Measurements from ENCODE around the gene RALGAPA2. TPM values are rescaled to one million over a fixed set of nuclear protein-coding genes. Genes with fewer than 3 reads are reported as not detected.

Gene RALGAPA2
- total RNA-seq, 1 experiment from 2014 or later = 18.2 TPM

GRCh38 chr20:20692587-20692986 lies 19.9 kb downstream of the RALGAPA2 start (continued):
- TF ChIP-seq, protein P1, sequence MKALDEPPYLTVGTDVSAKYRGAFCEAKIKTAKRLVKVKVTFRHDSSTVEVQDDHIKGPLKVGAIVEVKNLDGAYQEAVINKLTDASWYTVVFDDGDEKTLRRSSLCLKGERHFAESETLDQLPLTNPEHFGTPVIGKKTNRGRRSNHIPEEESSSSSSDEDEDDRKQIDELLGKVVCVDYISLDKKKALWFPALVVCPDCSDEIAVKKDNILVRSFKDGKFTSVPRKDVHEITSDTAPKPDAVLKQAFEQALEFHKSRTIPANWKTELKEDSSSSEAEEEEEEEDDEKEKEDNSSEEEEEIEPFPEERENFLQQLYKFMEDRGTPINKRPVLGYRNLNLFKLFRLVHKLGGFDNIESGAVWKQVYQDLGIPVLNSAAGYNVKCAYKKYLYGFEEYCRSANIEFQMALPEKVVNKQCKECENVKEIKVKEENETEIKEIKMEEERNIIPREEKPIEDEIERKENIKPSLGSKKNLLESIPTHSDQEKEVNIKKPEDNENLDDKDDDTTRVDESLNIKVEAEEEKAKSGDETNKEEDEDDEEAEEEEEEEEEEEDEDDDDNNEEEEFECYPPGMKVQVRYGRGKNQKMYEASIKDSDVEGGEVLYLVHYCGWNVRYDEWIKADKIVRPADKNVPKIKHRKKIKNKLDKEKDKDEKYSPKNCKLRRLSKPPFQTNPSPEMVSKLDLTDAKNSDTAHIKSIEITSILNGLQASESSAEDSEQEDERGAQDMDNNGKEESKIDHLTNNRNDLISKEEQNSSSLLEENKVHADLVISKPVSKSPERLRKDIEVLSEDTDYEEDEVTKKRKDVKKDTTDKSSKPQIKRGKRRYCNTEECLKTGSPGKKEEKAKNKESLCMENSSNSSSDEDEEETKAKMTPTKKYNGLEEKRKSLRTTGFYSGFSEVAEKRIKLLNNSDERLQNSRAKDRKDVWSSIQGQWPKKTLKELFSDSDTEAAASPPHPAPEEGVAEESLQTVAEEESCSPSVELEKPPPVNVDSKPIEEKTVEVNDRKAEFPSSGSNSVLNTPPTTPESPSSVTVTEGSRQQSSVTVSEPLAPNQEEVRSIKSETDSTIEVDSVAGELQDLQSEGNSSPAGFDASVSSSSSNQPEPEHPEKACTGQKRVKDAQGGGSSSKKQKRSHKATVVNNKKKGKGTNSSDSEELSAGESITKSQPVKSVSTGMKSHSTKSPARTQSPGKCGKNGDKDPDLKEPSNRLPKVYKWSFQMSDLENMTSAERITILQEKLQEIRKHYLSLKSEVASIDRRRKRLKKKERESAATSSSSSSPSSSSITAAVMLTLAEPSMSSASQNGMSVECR (CRISPR knock-in tag; IDR thresholded peaks at IDR 0.05; ENCODE audit: borderline replicate concordance) = no peak
- TF ChIP-seq SP1 (CRISPR knock-in tag; conservative IDR thresholded peaks at IDR 0.05) = no peak

DNA sequence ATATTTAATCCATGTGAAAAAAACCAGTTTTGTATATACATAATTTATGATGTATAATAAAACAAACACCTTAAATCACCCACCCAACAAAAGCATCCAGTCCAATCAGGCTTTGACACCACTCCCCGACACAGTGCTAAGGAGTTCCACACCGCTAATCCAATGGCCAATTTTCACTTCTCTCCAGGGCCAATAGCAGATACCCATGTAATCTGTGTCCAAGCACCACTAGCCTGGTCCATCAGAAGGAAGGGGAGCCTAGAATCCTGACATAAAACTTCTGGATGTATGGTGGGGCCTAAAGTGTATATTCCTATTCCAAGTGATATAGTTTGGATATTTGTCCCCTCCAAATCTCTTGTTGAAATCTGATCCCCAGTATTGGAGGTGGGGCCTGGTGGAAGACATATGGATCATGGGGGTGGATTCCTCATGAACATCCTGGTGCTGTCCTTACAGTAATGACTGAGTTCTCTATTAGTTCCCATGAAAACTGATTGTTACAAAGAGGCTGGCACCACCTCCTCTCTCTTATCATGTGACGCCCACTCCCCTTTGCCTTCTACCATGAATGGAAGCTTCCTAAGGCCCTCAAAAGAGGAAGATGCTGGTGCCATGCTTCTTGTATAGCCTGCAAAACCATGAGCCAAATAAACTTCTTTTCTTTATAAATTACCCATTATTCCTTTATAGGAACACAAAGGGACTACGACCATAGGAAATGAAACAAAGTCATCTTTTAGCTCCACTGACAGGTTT lies 20.8 kb downstream of the RALGAPA2 start:
- no peaks in the 10 kb centered on the region for H3K27me3 Mint-ChIP-seq (ENCODE audit: low read depth)
- ChIA-PET CTCF (no interaction called here), POLR2A (no interaction called here)
- no peak overlapping the region for H3K27ac Mint-ChIP-seq
- H3K36me3 Mint-ChIP-seq = no peaks in the 10 kb centered on the region
- TF ChIP-seq STAT6 (CRISPR knock-in tag; conservative IDR thresholded peaks at IDR 0.05; ENCODE audit: low read depth) (no peak), ZNF423 (CRISPR knock-in tag; IDR thresholded peaks at IDR 0.05) (no peak), PRRX2 (CRISPR knock-in tag; IDR thresholded peaks at IDR 0.05) (no peak), TCF7 (CRISPR knock-in tag; IDR thresholded peaks at IDR 0.05; ENCODE audit: low read depth) (no peak), FOXP1 (CRISPR knock-in tag; IDR thresholded peaks at IDR 0.05; ENCODE audit: borderline replicate concordance) (no peak)
- TF ChIP-seq, protein P2, sequence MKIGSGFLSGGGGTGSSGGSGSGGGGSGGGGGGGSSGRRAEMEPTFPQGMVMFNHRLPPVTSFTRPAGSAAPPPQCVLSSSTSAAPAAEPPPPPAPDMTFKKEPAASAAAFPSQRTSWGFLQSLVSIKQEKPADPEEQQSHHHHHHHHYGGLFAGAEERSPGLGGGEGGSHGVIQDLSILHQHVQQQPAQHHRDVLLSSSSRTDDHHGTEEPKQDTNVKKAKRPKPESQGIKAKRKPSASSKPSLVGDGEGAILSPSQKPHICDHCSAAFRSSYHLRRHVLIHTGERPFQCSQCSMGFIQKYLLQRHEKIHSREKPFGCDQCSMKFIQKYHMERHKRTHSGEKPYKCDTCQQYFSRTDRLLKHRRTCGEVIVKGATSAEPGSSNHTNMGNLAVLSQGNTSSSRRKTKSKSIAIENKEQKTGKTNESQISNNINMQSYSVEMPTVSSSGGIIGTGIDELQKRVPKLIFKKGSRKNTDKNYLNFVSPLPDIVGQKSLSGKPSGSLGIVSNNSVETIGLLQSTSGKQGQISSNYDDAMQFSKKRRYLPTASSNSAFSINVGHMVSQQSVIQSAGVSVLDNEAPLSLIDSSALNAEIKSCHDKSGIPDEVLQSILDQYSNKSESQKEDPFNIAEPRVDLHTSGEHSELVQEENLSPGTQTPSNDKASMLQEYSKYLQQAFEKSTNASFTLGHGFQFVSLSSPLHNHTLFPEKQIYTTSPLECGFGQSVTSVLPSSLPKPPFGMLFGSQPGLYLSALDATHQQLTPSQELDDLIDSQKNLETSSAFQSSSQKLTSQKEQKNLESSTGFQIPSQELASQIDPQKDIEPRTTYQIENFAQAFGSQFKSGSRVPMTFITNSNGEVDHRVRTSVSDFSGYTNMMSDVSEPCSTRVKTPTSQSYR (CRISPR knock-in tag; IDR thresholded peaks at IDR 0.05) = no peak
- no peaks in the 10 kb centered on the region for H3K9me3 Mint-ChIP-seq
- ATAC-seq = no peak
- peaks cover 12% of the 10 kb centered on the region for H3K4me1 Mint-ChIP-seq
- DNase-seq (ENCODE audit: low spot score) = no peak
- no peak overlapping the region for H3K4me3 Mint-ChIP-seq

- no peak for ATAC-seq
- Mint-ChIP-seq H3K4me1 (peaks cover 12% of the 10 kb centered on the region), H3K36me3 (no peaks in the 10 kb centered on the region)
- TF ChIP-seq, protein P3, sequence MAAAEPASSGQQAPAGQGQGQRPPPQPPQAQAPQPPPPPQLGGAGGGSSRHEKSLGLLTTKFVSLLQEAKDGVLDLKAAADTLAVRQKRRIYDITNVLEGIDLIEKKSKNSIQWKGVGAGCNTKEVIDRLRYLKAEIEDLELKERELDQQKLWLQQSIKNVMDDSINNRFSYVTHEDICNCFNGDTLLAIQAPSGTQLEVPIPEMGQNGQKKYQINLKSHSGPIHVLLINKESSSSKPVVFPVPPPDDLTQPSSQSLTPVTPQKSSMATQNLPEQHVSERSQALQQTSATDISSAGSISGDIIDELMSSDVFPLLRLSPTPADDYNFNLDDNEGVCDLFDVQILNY (CRISPR knock-in tag; IDR thresholded peaks at IDR 0.05) = no peak
- TF ChIP-seq, protein P4, sequence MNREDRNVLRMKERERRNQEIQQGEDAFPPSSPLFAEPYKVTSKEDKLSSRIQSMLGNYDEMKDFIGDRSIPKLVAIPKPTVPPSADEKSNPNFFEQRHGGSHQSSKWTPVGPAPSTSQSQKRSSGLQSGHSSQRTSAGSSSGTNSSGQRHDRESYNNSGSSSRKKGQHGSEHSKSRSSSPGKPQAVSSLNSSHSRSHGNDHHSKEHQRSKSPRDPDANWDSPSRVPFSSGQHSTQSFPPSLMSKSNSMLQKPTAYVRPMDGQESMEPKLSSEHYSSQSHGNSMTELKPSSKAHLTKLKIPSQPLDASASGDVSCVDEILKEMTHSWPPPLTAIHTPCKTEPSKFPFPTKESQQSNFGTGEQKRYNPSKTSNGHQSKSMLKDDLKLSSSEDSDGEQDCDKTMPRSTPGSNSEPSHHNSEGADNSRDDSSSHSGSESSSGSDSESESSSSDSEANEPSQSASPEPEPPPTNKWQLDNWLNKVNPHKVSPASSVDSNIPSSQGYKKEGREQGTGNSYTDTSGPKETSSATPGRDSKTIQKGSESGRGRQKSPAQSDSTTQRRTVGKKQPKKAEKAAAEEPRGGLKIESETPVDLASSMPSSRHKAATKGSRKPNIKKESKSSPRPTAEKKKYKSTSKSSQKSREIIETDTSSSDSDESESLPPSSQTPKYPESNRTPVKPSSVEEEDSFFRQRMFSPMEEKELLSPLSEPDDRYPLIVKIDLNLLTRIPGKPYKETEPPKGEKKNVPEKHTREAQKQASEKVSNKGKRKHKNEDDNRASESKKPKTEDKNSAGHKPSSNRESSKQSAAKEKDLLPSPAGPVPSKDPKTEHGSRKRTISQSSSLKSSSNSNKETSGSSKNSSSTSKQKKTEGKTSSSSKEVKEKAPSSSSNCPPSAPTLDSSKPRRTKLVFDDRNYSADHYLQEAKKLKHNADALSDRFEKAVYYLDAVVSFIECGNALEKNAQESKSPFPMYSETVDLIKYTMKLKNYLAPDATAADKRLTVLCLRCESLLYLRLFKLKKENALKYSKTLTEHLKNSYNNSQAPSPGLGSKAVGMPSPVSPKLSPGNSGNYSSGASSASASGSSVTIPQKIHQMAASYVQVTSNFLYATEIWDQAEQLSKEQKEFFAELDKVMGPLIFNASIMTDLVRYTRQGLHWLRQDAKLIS (CRISPR knock-in tag; IDR thresholded peaks at IDR 0.05; ENCODE audit: borderline replicate concordance) = no peak
- TF ChIP-seq TEAD4 (CRISPR knock-in tag; IDR thresholded peaks at IDR 0.05) (no peak), AR (CRISPR knock-in tag; IDR thresholded peaks at IDR 0.05) (no peak)
Observed at GRCh38 chr20:20690676-20691476, 21.6 kb downstream of the RALGAPA2 start.

More at GRCh38 chr20:20690676-20691476, 21.6 kb downstream of the RALGAPA2 start:
- H3K27ac Mint-ChIP-seq = no peak overlapping the region
- no peak for DNase-seq (ENCODE audit: low spot score)
- H3K9me3 Mint-ChIP-seq = no peaks in the 10 kb centered on the region
- POLR2A ChIA-PET = no interaction called here
- no peaks in the 10 kb centered on the region for H3K27me3 Mint-ChIP-seq (ENCODE audit: low read depth)
- no peak overlapping the region for H3K4me3 Mint-ChIP-seq
- CTCF ChIA-PET = interaction anchor here (0.6 kb wide), 2 partner anchors 530 to 1076 kb away, joined by 3 to 4 read pairs; no protein-coding TSS in a partner anchor
